Activated T-helper 2 cell treated with anti-CD3 and anti-CD28 coated beads, Interferon-gamma antibody, Interleukin-2, Interleukin-4, amounts not matched to agents 10 μg/mL and 5 μg/mL and 100 μg/mL, durations not matched to agents 14 hours and 24 hours and 36 hours (primary cell): ENCODE data around the gene PACSIN3. TPM values are rescaled to one million over a fixed set of nuclear protein-coding genes. Genes with fewer than 3 reads are reported as not detected.
"Not testable (repeated sequence)": the region's sequence is repeated elsewhere in the genome, so short reads cannot be mapped to it uniquely, and the experiment has no call there.

ENCODE experiments used
- DNase-seq: peaks from one replicate; pipeline ENCODE4 v3.0.0; 2021; ENCODE audit warnings: low spot score
- H3K27ac Mint-ChIP-seq: one replicate; pipeline ENCODE4 v1.8.0; 2021; ENCODE audit warnings: mixed read lengths
- H3K27me3 Mint-ChIP-seq: one replicate; pipeline ENCODE4 v1.8.0; 2021; ENCODE audit warnings: low read depth, mixed read lengths
- H3K36me3 Mint-ChIP-seq: one replicate; pipeline ENCODE4 v1.8.0; 2021; ENCODE audit warnings: low read depth, mixed read lengths
- H3K4me1 Mint-ChIP-seq: one replicate; pipeline ENCODE4 v1.8.0; 2021; ENCODE audit warnings: low read depth, mixed read lengths
- H3K4me3 Mint-ChIP-seq: one replicate; pipeline ENCODE4 v1.8.0; 2021; ENCODE audit warnings: low read depth, mild to moderate bottlenecking, moderate library complexity, mixed read lengths
- H3K9me3 Mint-ChIP-seq: one replicate; pipeline ENCODE4 v1.8.0; 2021; ENCODE audit warnings: mixed read lengths
- intact Hi-C: fragments of 100-400 bp; cut with micrococcal nuclease; formaldehyde crosslinking; loops from one replicate; pipeline ENCODE4 v1.15.1; 2023
- total RNA-seq: library from RNA; stranded (reverse); gene quantifications from 2 replicates; pipeline ENCODE4 v1.2.3, GENCODE V29; 2022

The PACSIN3 gene
- total RNA-seq, 1 donor from 2014 or later, result 22.2 TPM

- DNase-seq, result peak; percentile 79
- H3K27me3 Mint-ChIP-seq, result no peaks in the 10 kb centered on the region
- intact Hi-C loops, result loop anchor here (1.0 kb wide), 3 partner anchors 28 to 55 kb away; partner anchors contain the start of gene PACSIN3
- H3K27ac Mint-ChIP-seq, result peak overlapping the region; percentile 100
- H3K36me3 Mint-ChIP-seq, result peaks cover 35% of the 10 kb centered on the region
- H3K4me1 Mint-ChIP-seq, result peaks cover 28% of the 10 kb centered on the region
- H3K4me3 Mint-ChIP-seq, result peak overlapping the region; percentile 95
- H3K9me3 Mint-ChIP-seq, result no peaks in the 10 kb centered on the region
These were observed 27.8 kb upstream of the PACSIN3 start for GRCh38 chr11:47213950-47214565.

GRCh38 chr11:47212938-47213337, 26.7 kb upstream of the PACSIN3 start:
- H3K4me1 Mint-ChIP-seq, result peaks cover 20% of the 10 kb centered on the region
- H3K4me3 Mint-ChIP-seq, result no peak overlapping the region
- H3K27ac Mint-ChIP-seq, result peak overlapping the region; percentile 17
- no peak for DNase-seq
- H3K36me3 Mint-ChIP-seq, result peaks cover 24% of the 10 kb centered on the region
- no peaks in the 10 kb centered on the region for H3K27me3 Mint-ChIP-seq
- intact Hi-C loops, result no loop called here
- no peaks in the 10 kb centered on the region for H3K9me3 Mint-ChIP-seq

GRCh38 chr11:47208628-47209027, 22.4 kb upstream of the PACSIN3 start:
- Mint-ChIP-seq H3K27ac (no peak overlapping the region), H3K36me3 (no peaks in the 10 kb centered on the region), H3K27me3 (peaks cover 3% of the 10 kb centered on the region), H3K4me3 (no peak overlapping the region), H3K9me3 (no peaks in the 10 kb centered on the region), H3K4me1 (peaks cover 9% of the 10 kb centered on the region)
- no peak for DNase-seq
- intact Hi-C loops, result no loop called here

- H3K27ac Mint-ChIP-seq, H3K27me3 Mint-ChIP-seq, H3K36me3 Mint-ChIP-seq, intact Hi-C loops, DNase-seq, H3K9me3 Mint-ChIP-seq, H3K4me1 Mint-ChIP-seq, H3K4me3 Mint-ChIP-seq: not testable (repeated sequence)
These were observed 21.8 kb upstream of the PACSIN3 start for GRCh38 chr11:47208008-47208552.

GRCh38 chr11:47207459-47207858, 21.2 kb upstream of the PACSIN3 start:
- DNase-seq, result no peak
- H3K27ac Mint-ChIP-seq, result no peak overlapping the region
- intact Hi-C loops, result no loop called here
- peaks cover 7% of the 10 kb centered on the region for H3K4me1 Mint-ChIP-seq
- H3K27me3 Mint-ChIP-seq, result peaks cover 3% of the 10 kb centered on the region
- no peak overlapping the region for H3K4me3 Mint-ChIP-seq
- no peaks in the 10 kb centered on the region for H3K9me3 Mint-ChIP-seq
- no peaks in the 10 kb centered on the region for H3K36me3 Mint-ChIP-seq

- intact Hi-C loops, H3K27me3 Mint-ChIP-seq, H3K9me3 Mint-ChIP-seq, H3K27ac Mint-ChIP-seq, H3K36me3 Mint-ChIP-seq, DNase-seq, H3K4me1 Mint-ChIP-seq, H3K4me3 Mint-ChIP-seq: not testable (repeated sequence)
These were observed 20.3 kb upstream of the PACSIN3 start for GRCh38 chr11:47206577-47206976.

- H3K4me3 Mint-ChIP-seq, result no peak overlapping the region
- H3K4me1 Mint-ChIP-seq, result peaks cover 4% of the 10 kb centered on the region
- no peaks in the 10 kb centered on the region for H3K9me3 Mint-ChIP-seq
- peaks cover 7% of the 10 kb centered on the region for H3K27me3 Mint-ChIP-seq
- intact Hi-C loops, result no loop called here
- no peak for DNase-seq
- H3K27ac Mint-ChIP-seq, result no peak overlapping the region
- no peaks in the 10 kb centered on the region for H3K36me3 Mint-ChIP-seq
These were observed 18.4 kb upstream of the PACSIN3 start for GRCh38 chr11:47204637-47204989.

GRCh38 chr11:47202576-47202975, 16.3 kb upstream of the PACSIN3 start:
- no peak for DNase-seq
- H3K36me3 Mint-ChIP-seq, result no peaks in the 10 kb centered on the region

GRCh38 chr11:47201015-47201414, 14.8 kb upstream of the PACSIN3 start:
- no peak overlapping the region for H3K4me3 Mint-ChIP-seq
- intact Hi-C loops, result no loop called here
- H3K27me3 Mint-ChIP-seq, result peaks cover 15% of the 10 kb centered on the region
- no peaks in the 10 kb centered on the region for H3K9me3 Mint-ChIP-seq
- no peak for DNase-seq
- H3K36me3 Mint-ChIP-seq, result no peaks in the 10 kb centered on the region
- H3K27ac Mint-ChIP-seq, result no peak overlapping the region
- peaks cover 4% of the 10 kb centered on the region for H3K4me1 Mint-ChIP-seq

More at GRCh38 chr11:47202576-47202975, 16.3 kb upstream of the PACSIN3 start:
- H3K27ac Mint-ChIP-seq, result no peak overlapping the region
- no peaks in the 10 kb centered on the region for H3K9me3 Mint-ChIP-seq
- no peak overlapping the region for H3K4me3 Mint-ChIP-seq
- H3K4me1 Mint-ChIP-seq, result peaks cover 4% of the 10 kb centered on the region
- intact Hi-C loops, result no loop called here
- peaks cover 15% of the 10 kb centered on the region for H3K27me3 Mint-ChIP-seq

GRCh38 chr11:47198161-47198560, 11.9 kb upstream of the PACSIN3 start:
- DNase-seq, intact Hi-C loops, H3K27ac Mint-ChIP-seq: not testable (repeated sequence)

GRCh38 chr11:47192111-47192510, 5.9 kb upstream of the PACSIN3 start:
- no peak for DNase-seq
- Mint-ChIP-seq H3K4me1 (peaks cover 1% of the 10 kb centered on the region), H3K9me3 (no peaks in the 10 kb centered on the region), H3K27ac (no peak overlapping the region), H3K27me3 (peaks cover 33% of the 10 kb centered on the region), H3K4me3 (no peak overlapping the region), H3K36me3 (no peaks in the 10 kb centered on the region)
- intact Hi-C loops, result no loop called here

More at GRCh38 chr11:47198161-47198560, 11.9 kb upstream of the PACSIN3 start:
- not testable (repeated sequence) for H3K9me3 Mint-ChIP-seq, H3K4me1 Mint-ChIP-seq, H3K36me3 Mint-ChIP-seq, H3K4me3 Mint-ChIP-seq
- H3K27me3 Mint-ChIP-seq, result peaks cover 14% of the 10 kb centered on the region

- DNase-seq, H3K36me3 Mint-ChIP-seq, H3K4me1 Mint-ChIP-seq, H3K27ac Mint-ChIP-seq, H3K4me3 Mint-ChIP-seq, H3K9me3 Mint-ChIP-seq, intact Hi-C loops: not testable (repeated sequence)
- H3K27me3 Mint-ChIP-seq, result peaks cover 38% of the 10 kb centered on the region
These were observed 4.9 kb upstream of the PACSIN3 start for GRCh38 chr11:47191137-47191536.

GRCh38 chr11:47189100-47189834, 3.0 kb upstream of the PACSIN3 start:
- no peak for DNase-seq
- H3K27ac Mint-ChIP-seq, result no peak overlapping the region
- no peak overlapping the region for H3K4me3 Mint-ChIP-seq
- H3K27me3 Mint-ChIP-seq, result peaks cover 38% of the 10 kb centered on the region
- H3K4me1 Mint-ChIP-seq, result peaks cover 6% of the 10 kb centered on the region
- intact Hi-C loops, result no loop called here
- no peaks in the 10 kb centered on the region for H3K36me3 Mint-ChIP-seq
- no peaks in the 10 kb centered on the region for H3K9me3 Mint-ChIP-seq
